Ovary (tissue), 3 donors: ENCODE measurements around the gene DCAF8.
"Not testable (repeated sequence)": the region's sequence is repeated elsewhere in the genome, so short reads cannot be mapped to it uniquely, and the experiment has no call there.

ENCODE experiments used
- CTCF ChIP-seq, 3 donors: fragments of 450-650 bp in 2 of 3; fragments of 200-600 bp in 1 of 3; IDR thresholded peaks; one replicate each; pipeline versions ENCODE4 v1.5.1 to v1.8.0; 2016 to 2022; ENCODE audit warnings: antibody characterized with exemption in 3 of 3, mild to moderate bottlenecking in 1 of 3
- POLR2A ChIP-seq: fragments of 450-650 bp; IDR thresholded peaks from one replicate; pipeline ENCODE4 v1.6.1; 2017; ENCODE audit warnings: antibody characterized with exemption, mild to moderate bottlenecking, moderate library complexity
- donor health status: DM: no; HTN: no; CAD: no.

GRCh38 chr1:160287769-160288168 is 25.4 kb upstream of the DCAF8 start:
- not testable (repeated sequence) for TF ChIP-seq CTCF (IDR thresholded peaks at IDR 0.05); POLR2A
